Measurements from ENCODE around the gene SKA3. TPM values are rescaled to one million over a fixed set of nuclear protein-coding genes. Genes with fewer than 3 reads are reported as not detected.
A peak's percentile ranks its signal among the peaks of the same experiment; 100 is the strongest.
"Not testable (repeated sequence)": the region's sequence is repeated elsewhere in the genome, so short reads cannot be mapped to it uniquely, and the experiment has no call there.

Gene SKA3
- total RNA-seq, 6 experiments from 2014 or later, result 11.5 to 23.9 (median 21.0) TPM

DNA sequence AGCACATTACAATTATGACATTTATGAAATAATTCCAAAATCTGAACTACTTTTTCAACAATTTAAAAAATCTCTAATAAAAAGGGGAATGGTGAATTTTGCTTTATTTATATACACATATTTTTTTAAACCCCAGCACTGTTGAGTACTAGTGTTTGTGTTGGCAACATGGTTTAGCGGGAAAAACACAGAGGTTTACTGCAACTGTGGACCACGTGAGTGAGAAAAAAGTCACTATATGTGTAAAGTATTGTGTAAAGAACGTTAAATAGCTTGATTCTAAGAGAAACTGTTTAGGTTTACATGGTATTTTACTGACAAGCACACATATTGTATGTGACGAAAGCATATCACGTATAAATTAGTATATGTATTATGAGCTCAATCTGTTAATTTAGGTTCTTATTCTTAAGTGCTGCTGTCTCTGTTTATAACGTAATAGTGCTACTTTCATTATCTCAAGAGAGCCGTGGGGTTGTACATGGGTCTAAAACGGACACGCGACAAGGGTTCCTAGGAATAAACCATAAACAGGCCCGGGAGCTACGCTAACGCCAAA is 617 bp downstream of the SKA3 start:
- DNase-seq, result peak; percentile 17
- Mint-ChIP-seq H3K4me3 (peak overlapping the region; percentile 96), H3K27me3 (ENCODE audit: insufficient read depth) (peaks cover 1% of the 10 kb centered on the region; the same call in 1 of the 2 replicates), H3K9me3 (peaks cover 6% of the 10 kb centered on the region; the same call in 1 of the 2 replicates), H3K36me3 (ENCODE audit: low read depth) (peaks cover 18% of the 10 kb centered on the region; the same call in 1 of the 2 replicates), H3K4me1 (ENCODE audit: low read depth) (peaks cover 22% of the 10 kb centered on the region), H3K27ac (peak overlapping the region; percentile 95)
- TF ChIP-seq, protein P1, sequence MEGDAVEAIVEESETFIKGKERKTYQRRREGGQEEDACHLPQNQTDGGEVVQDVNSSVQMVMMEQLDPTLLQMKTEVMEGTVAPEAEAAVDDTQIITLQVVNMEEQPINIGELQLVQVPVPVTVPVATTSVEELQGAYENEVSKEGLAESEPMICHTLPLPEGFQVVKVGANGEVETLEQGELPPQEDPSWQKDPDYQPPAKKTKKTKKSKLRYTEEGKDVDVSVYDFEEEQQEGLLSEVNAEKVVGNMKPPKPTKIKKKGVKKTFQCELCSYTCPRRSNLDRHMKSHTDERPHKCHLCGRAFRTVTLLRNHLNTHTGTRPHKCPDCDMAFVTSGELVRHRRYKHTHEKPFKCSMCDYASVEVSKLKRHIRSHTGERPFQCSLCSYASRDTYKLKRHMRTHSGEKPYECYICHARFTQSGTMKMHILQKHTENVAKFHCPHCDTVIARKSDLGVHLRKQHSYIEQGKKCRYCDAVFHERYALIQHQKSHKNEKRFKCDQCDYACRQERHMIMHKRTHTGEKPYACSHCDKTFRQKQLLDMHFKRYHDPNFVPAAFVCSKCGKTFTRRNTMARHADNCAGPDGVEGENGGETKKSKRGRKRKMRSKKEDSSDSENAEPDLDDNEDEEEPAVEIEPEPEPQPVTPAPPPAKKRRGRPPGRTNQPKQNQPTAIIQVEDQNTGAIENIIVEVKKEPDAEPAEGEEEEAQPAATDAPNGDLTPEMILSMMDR (IDR thresholded peaks at IDR 0.05), result no peak

DNA sequence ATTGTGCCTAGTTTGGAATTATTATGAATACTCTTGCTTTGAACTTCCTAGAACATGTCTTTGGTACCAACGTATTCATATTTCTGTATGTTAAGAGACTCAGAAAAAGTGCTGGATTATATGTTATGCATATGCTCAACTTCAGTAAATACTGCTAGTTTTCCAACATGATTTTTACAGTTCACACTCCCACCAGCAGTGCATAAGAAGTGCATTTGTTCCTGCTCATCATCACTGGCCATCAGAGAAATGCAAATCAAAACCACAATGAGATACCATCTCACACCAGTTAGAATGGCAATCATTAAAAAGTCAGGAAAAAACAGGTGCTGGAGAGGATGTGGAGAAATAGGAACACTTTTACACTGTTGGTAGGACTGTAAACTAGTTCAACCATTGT is 2.6 kb downstream of the SKA3 start:
- H3K4me1 Mint-ChIP-seq (ENCODE audit: low read depth), result peaks cover 27% of the 10 kb centered on the region
- H3K27me3 Mint-ChIP-seq (ENCODE audit: insufficient read depth); H3K9me3 Mint-ChIP-seq; DNase-seq; H3K4me3 Mint-ChIP-seq: not testable (repeated sequence)
- H3K36me3 Mint-ChIP-seq (ENCODE audit: low read depth), result peaks cover 18% of the 10 kb centered on the region; the same call in 1 of the 2 replicates
- peak overlapping the region; percentile 42; the same call in 1 of the 2 replicates for H3K27ac Mint-ChIP-seq

DNA sequence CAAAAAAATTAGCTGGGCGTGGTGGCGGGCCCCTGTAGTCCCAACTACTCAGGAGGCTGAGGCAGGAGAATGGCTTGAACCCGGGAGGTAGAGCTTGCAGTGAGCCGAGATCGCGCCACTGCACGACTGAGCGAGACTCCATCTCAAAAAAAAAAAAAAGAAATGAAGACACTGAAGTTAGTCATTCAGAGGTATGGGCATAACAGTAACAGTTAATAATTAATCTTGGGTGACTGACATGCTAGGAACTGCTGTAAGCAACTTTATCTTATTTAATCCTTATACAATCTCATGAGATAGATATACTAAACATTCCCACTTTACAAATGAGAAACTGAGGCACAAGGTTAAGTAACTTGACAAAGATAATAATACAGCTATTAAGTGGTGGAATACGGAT is 4.9 kb downstream of the SKA3 start:
- Mint-ChIP-seq H3K4me3 (no peak overlapping the region), H3K36me3 (ENCODE audit: low read depth) (peaks cover 16% of the 10 kb centered on the region; the same call in 1 of the 2 replicates), H3K27me3 (ENCODE audit: insufficient read depth) (peaks cover 3% of the 10 kb centered on the region), H3K27ac (no peak overlapping the region), H3K9me3 (peaks cover 6% of the 10 kb centered on the region; the same call in 1 of the 2 replicates), H3K4me1 (ENCODE audit: low read depth) (peaks cover 19% of the 10 kb centered on the region)
- TF ChIP-seq, protein P1 (IDR thresholded peaks at IDR 0.05), result no peak
- no peak for DNase-seq

DNA sequence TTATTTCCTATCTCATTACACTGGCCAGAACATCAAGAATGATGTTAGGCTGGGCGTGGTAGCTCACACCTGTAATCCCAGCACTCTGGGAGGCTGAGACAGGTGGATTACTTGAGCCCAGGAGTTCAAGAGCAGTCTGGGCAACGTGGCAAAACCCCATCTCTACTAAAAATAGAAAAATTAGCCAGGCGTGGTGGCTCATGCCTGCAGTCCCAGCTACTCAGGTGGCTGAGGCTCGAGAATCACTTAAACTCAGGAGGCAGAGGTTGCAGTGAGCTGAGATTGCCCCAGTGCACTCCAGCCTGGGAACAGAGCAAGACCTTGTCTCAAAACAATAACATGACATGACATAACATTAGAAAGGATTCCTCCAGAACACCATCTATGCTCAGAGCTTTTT is 10.7 kb downstream of the SKA3 start:
- not testable (repeated sequence) for H3K36me3 Mint-ChIP-seq (ENCODE audit: low read depth); H3K27ac Mint-ChIP-seq; H3K9me3 Mint-ChIP-seq; DNase-seq; H3K4me3 Mint-ChIP-seq; H3K27me3 Mint-ChIP-seq (ENCODE audit: insufficient read depth)
- H3K4me1 Mint-ChIP-seq (ENCODE audit: low read depth), result peaks cover 11% of the 10 kb centered on the region; the same call in 1 of the 2 replicates

DNA sequence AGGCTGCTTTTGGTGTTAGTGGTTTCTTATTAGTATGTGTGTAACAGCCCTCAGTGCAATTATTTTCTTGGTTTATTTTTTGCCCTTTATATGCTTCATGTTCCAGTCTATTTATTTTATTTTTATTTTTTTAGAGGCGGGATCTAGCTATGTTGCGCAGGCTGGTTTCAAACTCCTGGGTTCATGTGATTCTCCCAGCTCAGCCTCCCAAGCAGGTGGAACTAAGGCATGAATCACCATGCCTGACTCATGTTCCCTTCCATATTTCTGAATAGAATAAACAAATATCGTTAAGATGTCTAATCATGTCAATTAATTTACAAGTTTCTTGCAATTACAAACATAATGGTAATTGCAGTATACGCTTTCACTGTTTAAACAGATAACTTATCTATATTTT is 11.7 kb downstream of the SKA3 start:
- Mint-ChIP-seq H3K4me1 (ENCODE audit: low read depth) (peaks cover 7% of the 10 kb centered on the region; the same call in 1 of the 2 replicates), H3K9me3 (no peaks in the 10 kb centered on the region), H3K36me3 (ENCODE audit: low read depth) (peaks cover 10% of the 10 kb centered on the region; the same call in 1 of the 2 replicates), H3K27me3 (ENCODE audit: insufficient read depth) (peaks cover 1% of the 10 kb centered on the region), H3K4me3 (no peak overlapping the region), H3K27ac (no peak overlapping the region)
- no peak for DNase-seq
- TF ChIP-seq, protein P1 (IDR thresholded peaks at IDR 0.05), result no peak

DNA sequence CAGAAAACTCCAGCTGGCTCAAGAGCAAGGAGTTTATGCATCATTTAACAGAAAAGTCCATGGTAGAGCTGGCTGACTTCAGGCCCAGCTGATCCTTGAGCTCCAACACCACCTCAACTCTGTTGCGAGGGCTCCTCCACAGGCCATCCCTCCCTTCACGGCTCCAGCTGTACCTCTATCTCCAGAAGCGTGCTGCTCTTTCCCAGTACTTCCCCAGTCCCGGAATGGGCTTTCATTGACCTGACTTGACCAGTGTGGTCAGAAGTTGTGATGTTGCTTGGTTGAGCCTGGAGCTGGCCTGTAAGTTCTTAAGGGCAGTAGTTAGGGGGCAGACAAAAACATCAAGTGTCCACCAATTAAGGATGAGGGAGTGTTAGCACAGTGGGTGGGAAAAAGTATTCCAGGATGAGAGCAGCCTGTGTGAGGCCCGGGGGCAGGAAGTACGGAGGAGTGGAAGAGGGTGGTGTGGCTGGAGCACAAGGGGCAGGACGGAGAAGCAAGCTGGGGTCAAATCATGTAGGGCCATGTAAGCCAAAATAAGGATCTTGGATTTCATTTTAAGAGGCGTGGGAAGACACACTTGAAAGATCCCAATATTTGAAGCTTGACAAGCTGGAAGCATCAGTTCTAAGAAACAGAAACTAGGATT is 24.0 kb downstream of the SKA3 start:
- peaks cover 7% of the 10 kb centered on the region for H3K36me3 Mint-ChIP-seq (ENCODE audit: low read depth)
- no peak for DNase-seq
- no peak overlapping the region for H3K4me3 Mint-ChIP-seq
- H3K4me1 Mint-ChIP-seq (ENCODE audit: low read depth), result 0 out of 2 replicates have a peak, but pooled peaks cover 11% of the 10 kb centered on the region
- H3K27me3 Mint-ChIP-seq (ENCODE audit: insufficient read depth), result no peaks in the 10 kb centered on the region; the same call in 1 of the 2 replicates
- no peak overlapping the region for H3K27ac Mint-ChIP-seq
- no peaks in the 10 kb centered on the region for H3K9me3 Mint-ChIP-seq
- TF ChIP-seq, protein P1 (IDR thresholded peaks at IDR 0.05), result no peak

All from HFFc6 (cell line).